Measurements from ENCODE around the gene LMNTD1. TPM values are rescaled to one million over a fixed set of nuclear protein-coding genes. Genes with fewer than 3 reads are reported as not detected.

Gene LMNTD1
- total and polyA plus RNA-seq, 2 of the 4 experiments (the other 2 are of a cell fraction): 1.5 to 4.3 TPM

DNA sequence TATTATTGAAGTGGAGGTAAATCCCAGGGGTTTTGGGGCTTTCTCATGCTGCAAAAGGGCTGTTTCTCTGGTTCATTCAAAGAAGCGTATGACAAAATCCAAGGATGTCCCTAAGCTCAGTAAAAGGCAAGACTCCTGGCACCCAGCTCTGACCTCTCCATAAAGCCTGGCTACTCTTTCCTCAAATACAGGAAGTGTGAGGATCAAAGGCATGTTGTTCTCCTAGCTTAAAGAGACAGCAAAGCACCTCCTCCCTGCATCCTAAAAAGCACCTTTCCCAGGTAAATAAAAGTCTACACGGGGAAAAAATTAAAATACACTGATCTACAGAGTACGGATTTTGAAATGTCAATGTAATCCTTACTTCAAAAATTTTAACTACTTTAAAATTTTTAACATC is 118.6 kb downstream of the LMNTD1 start:
- H3K9ac ChIP-seq (ENCODE audit: low read depth, low read length): no peak overlapping the region
- H3K9me3 ChIP-seq (ENCODE audit: control insufficient read depth, insufficient read depth, low read length): no peaks in the 10 kb centered on the region
- peaks cover 17% of the 10 kb centered on the region for H3K4me1 ChIP-seq (ENCODE audit: control insufficient read depth, insufficient read depth, low read length)
- H3K4me3 ChIP-seq (ENCODE audit: insufficient read depth, low read depth, low read length): no peak overlapping the region
- ChIA-PET POLR2A (ENCODE audit: unreplicated experiment) (interaction anchor here (0.6 kb wide), 2 partner anchors 47 to 136 kb away, joined by 5 to 8 read pairs; no protein-coding TSS in a partner anchor), CTCF (interaction anchor here (0.6 to 1.4 kb wide), 3 partner anchors 123 to 1277 kb away, joined by 3 to 5 read pairs (median 4); no protein-coding TSS in a partner anchor)
- peak overlapping the region; percentile 92 for H2BK5ac ChIP-seq (ENCODE audit: low read depth, low read length, poor library complexity, severe bottlenecking)
- H2BK20ac ChIP-seq (ENCODE audit: low read depth, low read length): peak overlapping the region; percentile 43
- H3K14ac ChIP-seq (replicated peaks; ENCODE audit: low read depth, low read length): peak overlapping the region; percentile 73; the same call in 1 of the 2 replicates
- H2BK15ac ChIP-seq (ENCODE audit: low read depth, low read length): 0 out of 3 replicates have a peak overlapping the region, but pooled peaks have one; percentile 41
- WGBS, 2 experiments (ENCODE audit: extremely low coverage in 2 of 2, insufficient read length in 1 of 2): no CpG with 5 or more reads among the region's 3 CpGs
- H3K79me1 ChIP-seq (ENCODE audit: low read depth in 1 of 2, low read length in 2 of 2): no peaks in the 10 kb centered on the region
- H3K27me3 ChIP-seq (ENCODE audit: control insufficient read depth, insufficient read depth, low read length): no peaks in the 10 kb centered on the region
- H2AK5ac ChIP-seq (ENCODE audit: low read depth, low read length): no peak overlapping the region
- peak overlapping the region; percentile 27 for H3K4ac ChIP-seq (ENCODE audit: low read depth, low read length)
- in situ Hi-C loops (cut with MboI; ENCODE audit: low sequenced_read_pairs) (no loop called here), dilution Hi-C loops (cut with HindIII; ENCODE audit: low sequenced_read_pairs, unreplicated experiment) (no loop called here), intact Hi-C loops (cut with micrococcal nuclease) (no loop called here)
- BruUV-seq (replicated peaks): no TSS peak
- H4K8ac ChIP-seq (ENCODE audit: low read depth in 2 of 2, low read length in 2 of 2): peak overlapping the region; percentile 13 to 53; a peak in 2 of 4 replicates
- H3K4me2 ChIP-seq (ENCODE audit: low read depth, low read length): no peak overlapping the region; the same call in 1 of the 2 replicates
- no peaks in the 10 kb centered on the region for H3K36me3 ChIP-seq (ENCODE audit: control insufficient read depth, insufficient read depth, low read length)
- no peaks in the 10 kb centered on the region for H4K20me1 ChIP-seq (ENCODE audit: insufficient read depth, low read length)
- no peak overlapping the region for H2AFZ ChIP-seq (replicated peaks; ENCODE audit: low read length, poor library complexity)
- H3K23ac ChIP-seq (ENCODE audit: low read depth, low read length): no peak overlapping the region
- H2BK120ac ChIP-seq (ENCODE audit: low read depth, low read length): peak overlapping the region; percentile 58
- TF ChIP-seq, protein P1, sequence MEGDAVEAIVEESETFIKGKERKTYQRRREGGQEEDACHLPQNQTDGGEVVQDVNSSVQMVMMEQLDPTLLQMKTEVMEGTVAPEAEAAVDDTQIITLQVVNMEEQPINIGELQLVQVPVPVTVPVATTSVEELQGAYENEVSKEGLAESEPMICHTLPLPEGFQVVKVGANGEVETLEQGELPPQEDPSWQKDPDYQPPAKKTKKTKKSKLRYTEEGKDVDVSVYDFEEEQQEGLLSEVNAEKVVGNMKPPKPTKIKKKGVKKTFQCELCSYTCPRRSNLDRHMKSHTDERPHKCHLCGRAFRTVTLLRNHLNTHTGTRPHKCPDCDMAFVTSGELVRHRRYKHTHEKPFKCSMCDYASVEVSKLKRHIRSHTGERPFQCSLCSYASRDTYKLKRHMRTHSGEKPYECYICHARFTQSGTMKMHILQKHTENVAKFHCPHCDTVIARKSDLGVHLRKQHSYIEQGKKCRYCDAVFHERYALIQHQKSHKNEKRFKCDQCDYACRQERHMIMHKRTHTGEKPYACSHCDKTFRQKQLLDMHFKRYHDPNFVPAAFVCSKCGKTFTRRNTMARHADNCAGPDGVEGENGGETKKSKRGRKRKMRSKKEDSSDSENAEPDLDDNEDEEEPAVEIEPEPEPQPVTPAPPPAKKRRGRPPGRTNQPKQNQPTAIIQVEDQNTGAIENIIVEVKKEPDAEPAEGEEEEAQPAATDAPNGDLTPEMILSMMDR (conservative IDR thresholded peaks at IDR 0.05; ENCODE audit: low read depth, low read length): no peak
- TF ChIP-seq CEBPB (IDR thresholded peaks at IDR 0.05; ENCODE audit: low read depth, low read length): no peak
- no peak for TF ChIP-seq BHLHE40 (IDR thresholded peaks at IDR 0.05; ENCODE audit: low read depth, low read length)
- no peak for TF ChIP-seq FOS (IDR thresholded peaks at IDR 0.05; ENCODE audit: low read depth, low read length)
- no peak overlapping the region for H3K56ac ChIP-seq (ENCODE audit: extremely low read depth, insufficient read depth, low read length)
- no peak overlapping the region for H2AK9ac ChIP-seq (replicated peaks; ENCODE audit: low read depth, low read length, poor library complexity)
- no peak for DNase-seq
- H4K5ac ChIP-seq (ENCODE audit: low read depth, low read length): peak overlapping the region; percentile 99
- H3K18ac ChIP-seq (ENCODE audit: low read depth, low read length): peak overlapping the region; percentile 98
- H4K91ac ChIP-seq (ENCODE audit: insufficient read depth, low read depth, low read length): peak overlapping the region; percentile 20
- H3K9me1 ChIP-seq (ENCODE audit: insufficient read depth, low read length): peaks cover 6% of the 10 kb centered on the region
- no peak for ATAC-seq (ENCODE audit: low read depth)
- 0 out of 2 replicates have a peak overlapping the region, but pooled peaks have one; percentile 2 for H3K27ac ChIP-seq (ENCODE audit: insufficient read depth, low read length)

All from IMR-90 (cell line).